Cardiac fibroblast (primary cell): ENCODE data around the gene MCTP2.

ENCODE experiments used
- DNase-seq, 2 donors: peaks; one replicate each; pipeline versions ENCODE4 v3.0.0 to v3.0.0-alpha.2; 2010; ENCODE audit warnings: low read depth in 2 of 2
- H3K4me3 ChIP-seq, 2 donors: replicated peaks in 1 of 2; 1 replicate in 1 of 2; 2 replicates in 1 of 2; pipeline ENCODE4 v1.5.1; 2011; ENCODE audit warnings: low read depth in 2 of 2, low read length in 2 of 2, mild to moderate bottlenecking in 2 of 2, moderate library complexity in 1 of 2
- TF ChIP-seq, protein P1 (sequence below): IDR thresholded peaks from one replicate; pipeline ENCODE4 v1.5.1; 2011; ENCODE audit warnings: low read depth, mild to moderate bottlenecking, low read length, inconsistent platforms

The MCTP2 gene

DNA sequence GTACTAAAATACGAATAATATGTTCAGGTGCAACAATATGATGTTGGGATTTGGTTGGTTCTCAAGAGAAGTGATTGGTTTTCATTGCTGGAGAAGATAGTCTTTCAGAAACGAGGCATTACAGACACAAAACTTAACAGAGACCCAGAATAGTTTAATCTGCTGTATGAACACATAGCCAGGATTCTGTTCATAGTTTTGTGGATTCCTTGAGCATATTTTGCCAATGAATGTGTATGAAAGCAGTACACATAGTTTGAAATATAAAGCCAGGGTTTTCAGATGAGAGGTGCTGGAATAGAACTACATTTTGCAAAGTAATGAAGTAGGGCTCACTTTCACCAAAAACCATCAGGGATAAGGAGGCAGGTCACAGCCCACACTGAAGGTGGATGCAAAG is 5.7 kb upstream of the MCTP2 start:
- peak in 1 of 2 donors; percentile 13 for DNase-seq
- no peak overlapping the region for H3K4me3 ChIP-seq

DNA sequence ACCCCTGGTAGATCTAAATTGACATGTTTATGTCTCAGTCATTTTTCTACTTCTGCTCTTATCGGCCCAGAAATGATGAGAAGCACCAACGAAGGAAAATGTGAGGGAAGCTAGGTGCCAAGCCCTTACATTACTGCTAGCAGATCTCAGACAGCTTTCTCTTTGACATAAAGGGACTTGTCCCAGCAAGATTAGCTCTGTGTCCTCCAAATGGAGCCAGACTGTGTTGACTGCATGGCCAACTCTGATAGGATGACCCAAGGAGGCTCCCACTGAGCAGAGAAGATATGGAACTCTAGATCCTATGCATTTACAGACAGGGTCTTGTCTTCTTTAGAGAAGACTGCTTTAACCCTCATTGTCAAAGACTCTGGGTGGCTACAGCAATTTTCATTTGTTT is 2.8 kb upstream of the MCTP2 start:
- no peak overlapping the region for H3K4me3 ChIP-seq
- TF ChIP-seq, protein P1, sequence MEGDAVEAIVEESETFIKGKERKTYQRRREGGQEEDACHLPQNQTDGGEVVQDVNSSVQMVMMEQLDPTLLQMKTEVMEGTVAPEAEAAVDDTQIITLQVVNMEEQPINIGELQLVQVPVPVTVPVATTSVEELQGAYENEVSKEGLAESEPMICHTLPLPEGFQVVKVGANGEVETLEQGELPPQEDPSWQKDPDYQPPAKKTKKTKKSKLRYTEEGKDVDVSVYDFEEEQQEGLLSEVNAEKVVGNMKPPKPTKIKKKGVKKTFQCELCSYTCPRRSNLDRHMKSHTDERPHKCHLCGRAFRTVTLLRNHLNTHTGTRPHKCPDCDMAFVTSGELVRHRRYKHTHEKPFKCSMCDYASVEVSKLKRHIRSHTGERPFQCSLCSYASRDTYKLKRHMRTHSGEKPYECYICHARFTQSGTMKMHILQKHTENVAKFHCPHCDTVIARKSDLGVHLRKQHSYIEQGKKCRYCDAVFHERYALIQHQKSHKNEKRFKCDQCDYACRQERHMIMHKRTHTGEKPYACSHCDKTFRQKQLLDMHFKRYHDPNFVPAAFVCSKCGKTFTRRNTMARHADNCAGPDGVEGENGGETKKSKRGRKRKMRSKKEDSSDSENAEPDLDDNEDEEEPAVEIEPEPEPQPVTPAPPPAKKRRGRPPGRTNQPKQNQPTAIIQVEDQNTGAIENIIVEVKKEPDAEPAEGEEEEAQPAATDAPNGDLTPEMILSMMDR = no peak
- DNase-seq = no peak

More for the DNA sequence above, 5.7 kb upstream of the MCTP2 start:
- TF ChIP-seq, protein P1 = no peak

DNA sequence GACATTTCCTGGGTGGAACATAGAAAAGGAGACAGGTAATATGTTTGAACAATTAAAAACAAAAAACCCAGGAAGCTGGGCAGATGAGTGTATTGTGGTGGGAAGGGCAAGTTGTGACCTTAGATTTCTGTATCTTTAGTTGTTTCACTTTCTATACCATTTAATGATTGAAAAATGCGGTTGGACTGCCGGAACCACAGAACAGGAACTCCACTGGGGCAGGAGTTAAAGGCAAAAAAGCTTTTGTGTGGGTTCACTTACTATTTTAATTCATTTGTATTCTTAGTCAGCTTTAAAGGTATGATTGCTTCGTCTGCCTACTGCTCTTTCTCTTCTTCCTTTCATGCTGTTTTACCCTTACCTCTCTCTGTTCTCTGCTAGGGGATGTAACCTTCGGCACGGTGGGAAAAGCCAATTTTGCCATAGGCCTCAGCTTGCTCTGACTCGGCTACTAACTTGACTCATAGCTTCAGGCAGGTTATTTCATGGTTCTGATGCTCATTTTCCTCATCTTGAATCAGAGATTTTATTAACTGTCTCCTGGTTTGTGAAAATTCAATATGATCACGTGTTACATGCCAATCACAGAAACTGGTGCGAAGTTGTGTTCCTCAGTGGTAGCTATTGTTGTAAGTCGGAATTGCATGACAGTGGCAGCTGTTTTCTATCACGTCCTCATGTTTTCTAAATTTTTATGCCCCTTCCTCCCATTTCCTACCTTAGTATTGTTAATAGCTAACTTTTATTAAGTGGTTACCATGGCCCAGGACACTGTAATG is 1.6 kb upstream of the MCTP2 start:
- TF ChIP-seq, protein P1 = no peak
- H3K4me3 ChIP-seq = no peak overlapping the region
- DNase-seq = no peak

DNA sequence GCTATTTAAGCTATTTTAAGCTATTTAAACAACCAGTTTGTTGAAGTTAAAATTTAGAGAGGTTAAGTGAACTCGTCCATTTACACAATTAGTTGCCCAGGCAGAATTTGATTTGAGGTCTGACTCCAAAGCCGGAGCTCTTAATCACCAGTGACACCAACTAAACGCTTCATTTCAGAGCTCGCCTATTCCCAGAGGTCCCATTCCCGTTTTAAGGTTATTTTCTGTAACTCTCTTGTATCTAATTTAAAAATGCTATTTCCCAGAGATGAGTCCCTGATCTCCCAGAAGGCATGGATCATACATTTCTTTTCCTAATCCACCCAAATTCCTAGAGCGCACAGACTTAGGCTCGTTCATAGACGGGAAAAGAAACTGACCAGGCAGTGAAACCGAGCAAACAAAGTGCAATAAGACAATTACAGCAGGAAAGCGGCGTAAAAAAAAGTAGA is 904 bp upstream of the MCTP2 start:
- TF ChIP-seq, protein P1 = no peak
- peak overlapping the region; percentile 20 to 52 for H3K4me3 ChIP-seq
- DNase-seq = peak in 1 of 2 donors; percentile 3

DNA sequence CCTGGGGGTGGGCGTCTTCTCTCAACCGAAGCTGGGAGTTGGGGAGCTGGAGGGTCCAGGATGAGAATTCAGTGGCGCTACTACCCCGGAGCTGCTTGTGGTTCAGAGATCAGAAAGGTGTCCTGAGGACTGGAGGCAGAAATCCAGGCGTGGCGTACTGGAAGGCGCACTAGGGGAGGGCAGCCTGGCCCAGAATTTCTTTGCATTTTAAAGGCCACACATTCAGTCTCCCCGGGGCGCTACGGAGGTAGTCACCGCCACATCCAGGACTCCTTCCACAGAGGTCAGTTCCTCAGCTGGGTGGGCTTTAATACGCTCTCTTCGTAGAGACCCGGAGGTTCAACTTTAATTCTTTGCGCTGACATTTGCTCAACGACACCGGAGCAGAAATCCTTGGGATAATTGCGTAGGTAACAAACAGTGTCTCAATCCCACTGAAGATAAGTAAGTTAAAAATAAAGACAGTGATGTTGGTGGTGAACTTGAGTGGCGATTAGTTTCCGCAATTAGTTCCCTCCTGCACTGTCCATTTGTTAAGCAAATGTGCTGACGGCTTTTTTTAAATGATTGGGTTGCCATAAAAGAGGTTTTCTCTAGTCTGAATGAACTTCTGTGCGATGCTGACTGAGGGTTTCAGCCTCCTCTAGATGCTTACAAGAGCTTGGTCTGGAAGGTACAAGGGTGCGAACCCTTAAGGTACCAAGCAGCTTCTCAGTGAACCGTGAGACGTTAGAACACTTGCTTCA is 535 bp downstream of the MCTP2 start:
- DNase-seq = peak in 1 of 2 donors; percentile 5
- TF ChIP-seq, protein P1 = no peak
- peak overlapping the region; percentile 4 to 52 for H3K4me3 ChIP-seq

DNA sequence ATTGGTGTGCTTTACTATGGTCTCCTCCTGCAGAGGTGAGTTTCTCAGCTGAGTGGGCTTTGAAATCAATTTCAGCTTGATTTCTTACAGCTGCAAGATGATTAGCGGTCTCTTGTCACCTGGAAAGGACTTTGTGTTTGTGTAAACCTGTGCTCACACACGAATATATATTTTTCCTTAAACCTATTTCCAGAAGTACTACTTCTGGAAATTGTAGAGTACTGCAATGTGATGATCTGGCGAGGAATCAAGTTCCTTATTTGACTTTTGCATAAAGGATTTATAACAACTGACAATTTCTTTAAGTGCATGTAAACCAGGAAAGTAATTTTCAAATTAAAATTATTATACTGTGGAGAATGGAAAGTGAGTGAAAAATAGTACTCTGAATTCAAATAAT is 2.1 kb downstream of the MCTP2 start:
- DNase-seq = no peak
- TF ChIP-seq, protein P1 = no peak
- no peak overlapping the region for H3K4me3 ChIP-seq
